ENCODE results near the gene COX8A. TPM values are rescaled to one million over a fixed set of nuclear protein-coding genes. Genes with fewer than 3 reads are reported as not detected.
"Not testable (repeated sequence)": the region's sequence is repeated elsewhere in the genome, so short reads cannot be mapped to it uniquely, and the experiment has no call there.

COX8A gene
- total RNA-seq, 1 experiment from 2014 or later = 779 TPM

DNA sequence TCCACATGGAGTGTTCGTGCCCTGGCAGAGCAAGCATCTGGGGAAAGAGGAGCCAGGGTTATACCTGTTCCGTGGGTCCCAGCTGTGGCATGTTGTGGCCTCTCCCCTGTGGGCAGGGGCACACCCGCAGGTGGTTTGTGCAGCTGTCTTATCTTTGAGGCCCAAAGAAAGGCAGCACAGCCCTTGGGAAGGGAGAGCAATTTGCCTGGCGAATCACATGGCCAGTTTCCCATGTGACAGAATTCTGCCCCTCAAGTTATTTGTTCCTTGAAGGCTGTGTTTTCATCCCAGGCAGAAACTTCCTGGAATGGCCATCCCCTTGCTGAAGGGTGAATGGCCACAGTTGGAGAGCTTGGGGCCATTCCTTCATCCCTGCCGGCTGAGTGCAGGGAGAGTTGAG is 16.4 kb upstream of the COX8A start:
- Histone ChIP-seq H3K79me2 (ENCODE audit: low read length) (no peaks in the 10 kb centered on the region), H3K27me3 (ENCODE audit: low read length) (no peaks in the 10 kb centered on the region), H3K9ac (ENCODE audit: low read length) (no peak overlapping the region), H3K9me2 (replicated peaks; ENCODE audit: insufficient read depth, low read length) (no peaks in the 10 kb centered on the region), H3K4me3 (ENCODE audit: low read length) (no peak overlapping the region), H4K20me1 (ENCODE audit: insufficient read depth, low read depth, low read length) (peaks cover 9% of the 10 kb centered on the region; the same call in 1 of the 2 replicates), H3K4me2 (ENCODE audit: low read depth, low read length, poor library complexity, severe bottlenecking) (no peak overlapping the region), H3K36me3 (ENCODE audit: insufficient read depth, low read length) (no peaks in the 10 kb centered on the region), H2AFZ (ENCODE audit: low read length) (no peak overlapping the region), H3K9me3 (ENCODE audit: low read length) (no peaks in the 10 kb centered on the region), H3K27ac (ENCODE audit: low read length) (no peak overlapping the region), H3K4me1 (ENCODE audit: low read length) (no peaks in the 10 kb centered on the region)
- DNase-seq = no peak

DNA sequence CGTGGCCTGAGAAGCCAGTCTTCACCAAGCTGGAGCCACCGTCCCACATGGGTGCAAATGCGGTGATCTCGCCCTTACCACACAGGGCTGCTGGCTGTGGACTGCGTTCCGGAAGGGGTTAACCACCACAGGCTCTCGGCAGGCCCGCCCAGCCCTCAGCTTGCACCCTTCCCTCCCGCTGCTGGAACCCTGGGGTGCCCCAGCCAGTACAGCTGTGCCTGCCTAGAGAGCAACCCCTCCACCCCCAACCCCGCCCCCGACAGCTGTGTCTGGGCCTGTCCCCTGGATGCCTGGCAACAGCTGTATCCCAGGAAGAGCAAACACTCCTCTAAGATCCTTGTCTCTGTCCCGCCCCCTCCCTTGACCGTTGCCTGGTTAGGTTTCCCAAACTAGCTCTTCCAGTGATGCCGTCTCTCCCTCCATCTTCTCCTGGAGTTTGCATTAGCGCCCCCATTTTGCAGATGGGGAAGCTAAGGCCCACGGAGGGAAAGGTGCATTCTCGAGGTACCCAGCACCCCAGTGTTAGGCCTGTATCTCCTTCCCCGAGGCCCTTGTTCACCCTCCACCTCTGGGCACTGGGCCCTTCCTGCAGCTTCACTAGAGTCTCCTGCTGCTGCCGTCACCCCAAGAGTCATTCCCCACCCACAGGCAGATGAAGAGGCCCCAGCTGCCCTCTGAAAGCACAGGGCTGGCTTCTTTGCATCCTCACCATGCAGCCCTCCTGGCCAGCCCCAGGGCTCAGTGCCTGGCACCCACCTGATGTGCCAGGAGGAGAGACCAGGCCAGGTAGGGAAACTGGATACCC is 12.6 kb upstream of the COX8A start:
- Histone ChIP-seq H3K79me2 (ENCODE audit: low read length) (no peaks in the 10 kb centered on the region), H3K27me3 (ENCODE audit: low read length) (no peaks in the 10 kb centered on the region), H3K4me1 (ENCODE audit: low read length) (no peaks in the 10 kb centered on the region), H3K36me3 (ENCODE audit: insufficient read depth, low read length) (no peaks in the 10 kb centered on the region), H3K9ac (ENCODE audit: low read length) (no peak overlapping the region), H3K4me2 (ENCODE audit: low read depth, low read length, poor library complexity, severe bottlenecking) (no peak overlapping the region), H3K4me3 (ENCODE audit: low read length) (no peak overlapping the region), H2AFZ (ENCODE audit: low read length) (no peak overlapping the region), H3K27ac (ENCODE audit: low read length) (no peak overlapping the region), H3K9me3 (ENCODE audit: low read length) (no peaks in the 10 kb centered on the region), H3K9me2 (replicated peaks; ENCODE audit: insufficient read depth, low read length) (no peaks in the 10 kb centered on the region), H4K20me1 (ENCODE audit: insufficient read depth, low read depth, low read length) (peaks cover 9% of the 10 kb centered on the region; the same call in 1 of the 2 replicates)
- DNase-seq = no peak

DNA sequence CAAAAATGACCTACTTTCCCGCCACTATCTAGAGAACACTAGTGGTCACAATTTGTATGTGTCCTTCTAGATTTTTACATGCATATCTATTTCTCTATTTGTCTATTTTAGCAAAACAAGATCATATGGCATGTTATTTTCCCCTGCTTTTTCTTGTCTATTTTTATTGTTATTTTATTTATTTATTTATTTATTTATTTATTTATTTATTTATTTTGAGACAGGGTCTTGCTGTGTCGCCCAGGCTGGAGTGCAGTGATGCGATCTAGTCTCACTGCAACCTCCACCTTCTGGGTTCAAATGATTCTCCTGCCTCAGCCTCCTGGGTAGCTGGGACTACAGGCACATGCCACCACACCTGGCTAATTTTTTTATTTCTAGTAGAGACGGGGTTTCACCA is 10.5 kb upstream of the COX8A start:
- not testable (repeated sequence) for H3K9me3 ChIP-seq (ENCODE audit: low read length); H3K4me1 ChIP-seq (ENCODE audit: low read length); H3K27me3 ChIP-seq (ENCODE audit: low read length); H4K20me1 ChIP-seq (ENCODE audit: insufficient read depth, low read depth, low read length); H2AFZ ChIP-seq (ENCODE audit: low read length); H3K4me2 ChIP-seq (ENCODE audit: low read depth, low read length, poor library complexity, severe bottlenecking); DNase-seq; H3K27ac ChIP-seq (ENCODE audit: low read length); H3K9me2 ChIP-seq (replicated peaks; ENCODE audit: insufficient read depth, low read length); H3K79me2 ChIP-seq (ENCODE audit: low read length); H3K36me3 ChIP-seq (ENCODE audit: insufficient read depth, low read length); H3K4me3 ChIP-seq (ENCODE audit: low read length); H3K9ac ChIP-seq (ENCODE audit: low read length)

DNA sequence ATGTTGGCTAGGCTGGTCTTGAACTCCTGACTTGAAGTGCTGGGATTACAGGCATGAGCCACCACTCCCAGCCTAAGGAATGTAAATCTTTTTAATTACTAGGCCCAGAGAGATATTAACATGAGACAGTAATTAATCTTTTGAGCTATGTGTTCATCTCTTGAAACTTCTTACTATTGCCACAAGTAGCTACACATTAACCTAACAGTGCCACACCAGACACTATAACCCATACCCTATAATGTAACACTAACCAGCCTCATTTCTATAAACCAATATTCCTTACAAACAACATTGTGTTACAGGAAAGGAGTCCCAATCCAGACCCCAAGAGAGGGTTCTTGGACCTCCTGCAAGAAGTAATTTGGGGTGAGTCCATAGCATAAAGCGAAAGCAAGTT is 8.0 kb upstream of the COX8A start:
- no peak for DNase-seq
- Histone ChIP-seq H3K4me1 (ENCODE audit: low read length) (no peaks in the 10 kb centered on the region), H3K9me2 (replicated peaks; ENCODE audit: insufficient read depth, low read length) (no peaks in the 10 kb centered on the region), H3K27me3 (ENCODE audit: low read length) (no peaks in the 10 kb centered on the region), H3K9ac (ENCODE audit: low read length) (no peak overlapping the region), H3K9me3 (ENCODE audit: low read length) (no peaks in the 10 kb centered on the region), H3K27ac (ENCODE audit: low read length) (no peak overlapping the region), H3K4me3 (ENCODE audit: low read length) (no peak overlapping the region), H3K36me3 (ENCODE audit: insufficient read depth, low read length) (no peaks in the 10 kb centered on the region), H4K20me1 (ENCODE audit: insufficient read depth, low read depth, low read length) (0 out of 2 replicates have a peak, but pooled peaks cover 5% of the 10 kb centered on the region), H3K4me2 (ENCODE audit: low read depth, low read length, poor library complexity, severe bottlenecking) (no peak overlapping the region), H2AFZ (ENCODE audit: low read length) (no peak overlapping the region), H3K79me2 (ENCODE audit: low read length) (no peaks in the 10 kb centered on the region)

DNA sequence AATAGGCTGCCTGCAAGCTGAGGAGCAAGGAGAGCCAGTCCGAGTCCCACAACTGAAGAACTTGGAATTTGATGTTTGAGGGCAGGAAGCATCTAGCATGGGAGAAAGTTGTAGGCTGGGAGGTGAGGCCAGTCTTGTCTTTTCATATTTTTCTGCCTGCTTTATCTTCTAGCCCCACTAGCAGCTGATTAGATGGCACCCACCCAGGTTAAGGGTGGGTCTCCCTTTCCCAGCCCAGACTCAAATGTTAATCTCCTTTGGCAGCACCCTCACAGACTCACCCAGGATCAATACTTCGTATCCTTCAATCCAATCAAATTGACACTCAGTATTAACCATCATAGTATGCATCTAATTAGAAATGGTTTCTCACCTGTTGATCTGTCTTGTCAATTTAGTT is 5.0 kb upstream of the COX8A start:
- H3K9ac ChIP-seq (ENCODE audit: low read length) = no peak overlapping the region
- no peak overlapping the region for H2AFZ ChIP-seq (ENCODE audit: low read length)
- H3K4me2 ChIP-seq (ENCODE audit: low read depth, low read length, poor library complexity, severe bottlenecking) = no peak overlapping the region
- no peaks in the 10 kb centered on the region for H3K36me3 ChIP-seq (ENCODE audit: insufficient read depth, low read length)
- H3K9me3 ChIP-seq (ENCODE audit: low read length) = no peaks in the 10 kb centered on the region
- DNase-seq = no peak
- no peaks in the 10 kb centered on the region for H4K20me1 ChIP-seq (ENCODE audit: insufficient read depth, low read depth, low read length)
- H3K27me3 ChIP-seq (ENCODE audit: low read length) = no peaks in the 10 kb centered on the region
- no peak overlapping the region for H3K27ac ChIP-seq (ENCODE audit: low read length)
- H3K4me1 ChIP-seq (ENCODE audit: low read length) = no peaks in the 10 kb centered on the region
- peaks cover under 1% of the 10 kb centered on the region for H3K79me2 ChIP-seq (ENCODE audit: low read length)
- H3K4me3 ChIP-seq (ENCODE audit: low read length) = no peak overlapping the region
- no peaks in the 10 kb centered on the region for H3K9me2 ChIP-seq (replicated peaks; ENCODE audit: insufficient read depth, low read length)

DNA sequence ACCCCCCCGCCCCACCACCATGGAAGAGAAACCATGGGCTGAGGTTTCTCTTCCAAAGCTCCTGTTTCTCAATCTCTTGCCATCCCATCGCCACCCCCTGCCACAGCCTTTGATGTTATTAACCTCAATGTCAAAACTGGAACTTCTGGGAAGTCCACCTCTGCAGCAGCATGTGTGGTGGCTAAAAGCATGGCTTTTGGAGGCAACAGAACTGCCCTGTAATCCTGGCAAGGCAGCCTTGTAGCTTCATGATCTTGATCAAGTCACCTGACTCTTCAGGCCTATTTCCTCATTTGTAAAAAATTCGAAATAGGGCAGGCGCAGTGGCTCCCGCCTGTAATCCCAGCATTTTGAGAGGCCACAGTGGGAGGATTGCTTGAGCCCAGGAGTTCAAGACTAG is 3.5 kb upstream of the COX8A start:
- Histone ChIP-seq H3K27me3 (ENCODE audit: low read length) (no peaks in the 10 kb centered on the region), H4K20me1 (ENCODE audit: insufficient read depth, low read depth, low read length) (no peaks in the 10 kb centered on the region), H3K4me2 (ENCODE audit: low read depth, low read length, poor library complexity, severe bottlenecking) (no peak overlapping the region), H3K27ac (ENCODE audit: low read length) (no peak overlapping the region), H3K79me2 (ENCODE audit: low read length) (peaks cover 15% of the 10 kb centered on the region), H3K9me2 (replicated peaks; ENCODE audit: insufficient read depth, low read length) (no peaks in the 10 kb centered on the region), H3K9ac (ENCODE audit: low read length) (no peak overlapping the region), H2AFZ (ENCODE audit: low read length) (no peak overlapping the region), H3K4me1 (ENCODE audit: low read length) (peaks cover 3% of the 10 kb centered on the region), H3K9me3 (ENCODE audit: low read length) (no peaks in the 10 kb centered on the region), H3K4me3 (ENCODE audit: low read length) (no peak overlapping the region), H3K36me3 (ENCODE audit: insufficient read depth, low read length) (peaks cover under 1% of the 10 kb centered on the region; the same call in 1 of the 2 replicates)
- no peak for DNase-seq

DNA sequence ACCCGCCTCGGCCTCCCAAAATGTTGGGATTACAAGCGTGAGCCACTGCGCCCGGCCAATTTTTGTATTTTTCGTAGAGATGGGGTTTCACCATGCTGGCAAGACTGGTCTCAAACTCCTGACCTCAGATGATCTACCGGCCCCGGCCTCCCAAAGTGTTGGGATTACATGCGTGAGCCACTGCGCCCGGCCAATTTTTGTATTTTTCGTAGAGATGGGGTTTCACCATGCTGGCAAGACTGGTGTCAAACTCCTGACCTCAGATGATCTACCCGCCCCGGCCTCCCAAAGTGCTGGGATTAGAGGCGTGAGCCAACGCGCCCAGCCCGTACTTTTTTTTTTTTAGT is 535 bp upstream of the COX8A start:
- Histone ChIP-seq H3K4me3 (ENCODE audit: low read length) (peak overlapping the region; percentile 20; the same call in 1 of the 2 replicates), H3K79me2 (ENCODE audit: low read length) (peaks cover 33% of the 10 kb centered on the region), H3K4me1 (ENCODE audit: low read length) (peaks cover 10% of the 10 kb centered on the region)
- not testable (repeated sequence) for H3K36me3 ChIP-seq (ENCODE audit: insufficient read depth, low read length); H2AFZ ChIP-seq (ENCODE audit: low read length); H3K9ac ChIP-seq (ENCODE audit: low read length); H4K20me1 ChIP-seq (ENCODE audit: insufficient read depth, low read depth, low read length); H3K4me2 ChIP-seq (ENCODE audit: low read depth, low read length, poor library complexity, severe bottlenecking); H3K9me2 ChIP-seq (replicated peaks; ENCODE audit: insufficient read depth, low read length); H3K27ac ChIP-seq (ENCODE audit: low read length); H3K27me3 ChIP-seq (ENCODE audit: low read length); H3K9me3 ChIP-seq (ENCODE audit: low read length); DNase-seq

DNA sequence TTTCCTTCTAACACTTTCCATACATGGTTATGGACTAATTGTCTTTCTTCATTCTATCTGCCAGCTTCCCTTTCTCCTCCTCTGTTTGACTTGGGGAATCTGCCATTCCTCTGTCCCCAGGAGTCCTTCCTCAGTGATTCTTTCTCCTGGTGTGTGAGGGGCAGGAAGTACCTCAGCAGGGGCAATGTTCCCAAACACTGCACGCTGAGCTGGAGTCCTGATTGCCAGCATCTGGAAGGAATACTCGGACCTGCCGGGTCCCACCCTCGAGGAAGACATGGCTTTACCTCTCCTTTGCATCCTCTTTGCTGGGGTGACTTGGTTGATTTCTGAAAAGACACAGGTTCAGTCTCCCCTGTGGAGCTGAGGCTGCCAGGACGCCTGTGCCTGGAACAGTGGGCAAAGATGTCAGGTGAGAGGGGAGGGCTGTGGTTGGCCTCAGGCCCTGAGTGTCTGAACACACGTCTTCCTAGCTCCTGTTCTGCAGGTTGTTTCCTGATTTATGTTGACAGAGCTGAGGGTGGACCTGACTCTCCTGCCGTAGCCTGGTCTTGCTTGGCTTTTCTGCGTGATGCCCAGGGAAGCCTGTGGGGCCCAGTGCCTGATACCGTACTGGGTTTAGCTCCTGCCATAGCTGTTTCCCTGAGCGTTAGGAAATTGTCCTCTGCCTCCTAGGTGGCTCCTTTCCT is 4.3 kb downstream of the COX8A start:
- Histone ChIP-seq H2AFZ (ENCODE audit: low read length) (no peak overlapping the region), H3K4me3 (ENCODE audit: low read length) (no peak overlapping the region), H3K27ac (ENCODE audit: low read length) (no peak overlapping the region), H3K27me3 (ENCODE audit: low read length) (no peaks in the 10 kb centered on the region), H3K9me3 (ENCODE audit: low read length) (no peaks in the 10 kb centered on the region), H3K4me2 (ENCODE audit: low read depth, low read length, poor library complexity, severe bottlenecking) (no peak overlapping the region), H3K9ac (ENCODE audit: low read length) (no peak overlapping the region), H3K79me2 (ENCODE audit: low read length) (peaks cover 43% of the 10 kb centered on the region), H3K36me3 (ENCODE audit: insufficient read depth, low read length) (peaks cover 8% of the 10 kb centered on the region), H4K20me1 (ENCODE audit: insufficient read depth, low read depth, low read length) (no peaks in the 10 kb centered on the region), H3K4me1 (ENCODE audit: low read length) (peaks cover 20% of the 10 kb centered on the region), H3K9me2 (replicated peaks; ENCODE audit: insufficient read depth, low read length) (no peaks in the 10 kb centered on the region)
- DNase-seq = no peak

Measured in Karpas-422 (cell line).